GM12878 (cell line): ENCODE data around the gene ZFYVE21. TPM values are rescaled to one million over a fixed set of nuclear protein-coding genes. Genes with fewer than 3 reads are reported as not detected.

Source experiments
- ATAC-seq: fragments of 200-7000 bp; cut with Tn5 transposase; 3 replicates; pipeline ENCODE4 v1.9.1; 2020; ENCODE audit warnings: mild to moderate bottlenecking, moderate library complexity
- BruUV-seq: library from RNA; stranded (reverse); fragments of 400-500 nt; replicated peaks from 2 replicates; lab custom pipeline; 2021; lab: Mats Ljungman, UMichigan
- CTCF ChIA-PET: fragments of 300-600 bp; sonication (Branson Sonifier 250); formaldehyde crosslinking; extraction: SDS; loops from one replicate; lab custom pipeline; 2021; ENCODE audit warnings: inconsistent platforms; lab: Yijun Ruan, JAX
- POLR2A ChIA-PET: fragments of 350-600 bp; formaldehyde crosslinking; extraction: SDS; loops from one replicate; lab custom pipeline; 2021; ENCODE audit warnings: inconsistent platforms; lab: Charles Lee
- RAD21 ChIA-PET: fragments of 300-600 bp; sonication (Branson Sonifier 250); formaldehyde crosslinking; loops from one replicate; lab custom pipeline; 2023; ENCODE audit warnings: antibody characterized with exemption; ENCODE audit not compliant: unreplicated experiment; lab: Charles Lee
- SMC1A ChIA-PET: fragments of 300-600 bp; sonication (Branson Sonifier 250); formaldehyde crosslinking; loops from one replicate; lab custom pipeline; 2023; ENCODE audit not compliant: unreplicated experiment, uncharacterized antibody; lab: Charles Lee
- DNase-seq: peaks from one replicate; pipeline ENCODE4 v3.0.0-alpha.2; 2011; ENCODE audit warnings: low read depth, low spot score
- FAIRE-seq: peaks from 3 replicates; lab custom pipeline; 2011; peaks lifted over from hg19 to GRCh38; lab: Jason Lieb, UNC
- H2AFZ ChIP-seq: 2 replicates; pipeline ENCODE4 v1.6.0; 2011; ENCODE audit warnings: low read depth, low read length, control low read depth; ENCODE audit not compliant: control insufficient read depth
- H3K27ac ChIP-seq: 2 replicates; pipeline ENCODE4 v1.5.1; 2011; ENCODE audit warnings: control low read depth; ENCODE audit not compliant: control insufficient read depth, insufficient read depth
- H3K27me3 ChIP-seq, 2 experiments: replicated peaks in 1 of 2; 2 replicates each; pipeline versions ENCODE4 v1.6.0 to v1.6.1; 2011; ENCODE audit warnings: low read length in 1 of 2; ENCODE audit not compliant: control insufficient read depth in 2 of 2, insufficient read depth in 2 of 2
- H3K36me3 ChIP-seq, 2 experiments: 2 replicates each; pipeline ENCODE4 v1.5.1; 2011; ENCODE audit warnings: low read length in 1 of 2; ENCODE audit not compliant: control insufficient read depth in 2 of 2, insufficient read depth in 2 of 2
- H3K4me1 ChIP-seq: 2 replicates; pipeline ENCODE4 v1.6.1; 2011; ENCODE audit warnings: mild to moderate bottlenecking, low read length, moderate library complexity, mixed read lengths; ENCODE audit not compliant: control insufficient read depth, insufficient read depth
- H3K4me2 ChIP-seq: 2 replicates; pipeline ENCODE4 v1.6.0; 2011; ENCODE audit warnings: control low read depth; ENCODE audit not compliant: control insufficient read depth, insufficient read depth
- H3K4me3 ChIP-seq: fragments of 200-600 bp; sonication (generic); 2 replicates; pipeline ENCODE4 v1.5.1; 2016
- H3K79me2 ChIP-seq: 2 replicates; pipeline ENCODE4 v1.6.0; 2011; ENCODE audit warnings: low read length; ENCODE audit not compliant: control insufficient read depth, insufficient read depth
- H3K9ac ChIP-seq: 2 replicates; pipeline ENCODE4 v1.8.0; 2011; ENCODE audit warnings: low read length, control low read depth, mixed read lengths; ENCODE audit not compliant: control insufficient read depth, insufficient read depth
- H3K9me3 ChIP-seq: replicated peaks from 3 replicates; pipeline ENCODE4 v1.5.1; 2011; ENCODE audit warnings: mild to moderate bottlenecking, low read length; ENCODE audit not compliant: control insufficient read depth, insufficient read depth
- H4K20me1 ChIP-seq: 2 replicates; pipeline ENCODE4 v1.6.0; 2011; ENCODE audit not compliant: control insufficient read depth, insufficient read depth
- CBFB ChIP-seq: IDR thresholded peaks from 2 replicates; pipeline ENCODE4 v1.6.1; 2016; ENCODE audit warnings: antibody characterized with exemption, low read depth
- CEBPB ChIP-seq, 2 experiments: fragments of 150-350 bp in 1 of 2; IDR thresholded peaks; 2 replicates each; pipeline ENCODE4 v1.6.1; 2012 to 2014; ENCODE audit warnings: low read depth in 2 of 2, low read length in 2 of 2, borderline replicate concordance in 1 of 2, inconsistent platforms in 1 of 2
- CREB1 ChIP-seq: IDR thresholded peaks from 2 replicates; pipeline ENCODE4 v1.6.1; 2012; ENCODE audit warnings: low read depth, mild to moderate bottlenecking, inconsistent platforms
- MEF2A ChIP-seq: IDR thresholded peaks from 2 replicates; pipeline ENCODE4 v1.6.1; 2011; ENCODE audit warnings: low read depth, mild to moderate bottlenecking, low read length, moderate library complexity; ENCODE audit not compliant: insufficient read depth
- RCOR1 ChIP-seq: conservative IDR thresholded peaks from 2 replicates; pipeline ENCODE4 v1.6.1; 2012; ENCODE audit warnings: low read depth, low read length, improper control_type of control experiment
- RUNX3 ChIP-seq: IDR thresholded peaks from 2 replicates; pipeline ENCODE4 v1.6.1; 2012; ENCODE audit warnings: low read length, inconsistent platforms
- WGBS: methylation state at CpG from one replicate; pipeline ENCODE4 v1.1.6; 2016; ENCODE audit warnings: low lambda C conversion rate; ENCODE audit not compliant: insufficient replicate concordance, insufficient coverage; ENCODE audit errors: missing lambda C conversion rate; 5-methylcytosine and 5-hydroxymethylcytosine counted together
- in situ Hi-C: fragments of 300-500 bp; cut with MboI; formaldehyde crosslinking; loops from 9 replicates; pipeline ENCODE4 v1.14.3; 2018; ENCODE audit warnings: mixed read lengths
- intact Hi-C: fragments of 100-400 bp; cut with micrococcal nuclease; formaldehyde crosslinking; loops from one replicate; pipeline ENCODE4 v1.14.2; 2022; ENCODE audit not compliant: unreplicated experiment
- polyA plus RNA-seq, 11 experiments: library from polyadenylated mRNA; depleted of rRNA in 4 of 11; unstranded in 6 of 11; stranded (reverse) in 5 of 11; fragments of >200 nt; fragmentation: Nextera tagmentation in 4 of 11; fragmentation: Illumina TruSeq in 1 of 11; extraction: Ambion mirVana in 4 of 11; extraction: Trizol in 1 of 11; gene quantifications; 1 replicate in 1 of 11; 2 replicates in 10 of 11; pipeline versions ENCODE4 v1.2.1 to v1.2.3, GENCODE V29; 2011 to 2016; ENCODE audit warnings: inconsistent platforms in 2 of 11, missing spikeins in 2 of 11, low read depth in 1 of 11
- total RNA-seq, 4 experiments: library from RNA; depleted of rRNA in 3 of 4; stranded (reverse); fragments of >200 nt in 3 of 4; fragmentation: Illumina TruSeq in 1 of 4; extraction: Trizol in 1 of 4; gene quantifications; 2 replicates each; pipeline versions ENCODE4 v1.2.1 to v1.2.3, GENCODE V29; 2013 to 2021
- TF ChIP-seq, protein P1 (sequence below): fragments of 450-650 bp; formaldehyde crosslinking; IDR thresholded peaks from 2 replicates; pipeline ENCODE4 v1.4.0; 2020; ENCODE audit warnings: mild to moderate bottlenecking, moderate library complexity

The ZFYVE21 gene
- total and polyA plus RNA-seq, 10 of the 15 experiments (the other 5 are each of a cell fraction or from before 2014, with no cell fraction given) = 0.79 to 21.7 (median 13.8) TPM

DNA sequence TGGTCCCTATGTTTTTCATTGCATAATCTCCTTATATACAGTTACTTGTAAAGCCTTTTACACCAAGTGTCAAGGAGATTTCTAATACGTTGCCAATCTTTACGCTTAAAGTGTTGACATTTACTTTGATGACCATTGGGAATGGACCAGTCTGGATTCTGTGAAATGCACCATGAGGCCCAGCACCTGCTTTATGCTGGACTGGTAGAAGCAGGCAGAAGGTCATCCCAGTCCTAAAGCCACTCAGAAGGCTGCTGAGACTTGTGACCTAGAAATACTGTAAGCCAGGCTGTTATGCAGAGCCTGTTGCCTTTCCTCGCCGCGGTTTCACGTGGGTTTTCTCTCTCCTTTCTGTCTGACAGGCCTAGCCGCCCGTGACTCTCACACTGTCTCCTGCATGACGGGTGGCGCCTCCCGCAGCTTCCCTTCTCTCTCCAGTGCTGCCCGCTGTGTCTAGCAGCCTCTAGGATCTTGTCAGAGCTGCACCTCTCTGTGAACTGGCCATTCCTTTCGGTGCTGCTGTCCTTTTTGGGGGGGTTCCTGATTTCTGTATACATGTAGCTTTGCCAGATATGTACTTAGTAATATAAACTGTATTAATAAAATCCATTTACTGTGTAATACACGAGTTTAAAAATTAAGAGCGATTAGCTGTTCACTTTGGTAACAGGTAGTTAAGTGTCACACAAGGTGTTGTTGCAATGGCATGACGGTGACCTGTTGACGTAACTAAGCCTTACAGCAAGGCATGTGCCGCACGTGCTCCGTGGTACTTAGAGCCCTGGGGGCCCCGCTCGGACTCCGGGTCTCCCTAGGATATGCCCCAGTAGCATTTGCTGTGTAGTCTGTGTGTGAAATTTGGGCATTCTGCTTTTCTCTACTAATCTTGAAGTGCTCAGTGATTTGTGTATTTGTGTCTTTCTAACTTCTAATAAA, 30.1 kb upstream of the ZFYVE21 start (continued):
- TF ChIP-seq CEBPB (IDR thresholded peaks at IDR 0.05; ENCODE audit: borderline replicate concordance in 1 of 2, low read depth in 2 of 2, low read length in 2 of 2) = no peak
- TF ChIP-seq, protein P1, sequence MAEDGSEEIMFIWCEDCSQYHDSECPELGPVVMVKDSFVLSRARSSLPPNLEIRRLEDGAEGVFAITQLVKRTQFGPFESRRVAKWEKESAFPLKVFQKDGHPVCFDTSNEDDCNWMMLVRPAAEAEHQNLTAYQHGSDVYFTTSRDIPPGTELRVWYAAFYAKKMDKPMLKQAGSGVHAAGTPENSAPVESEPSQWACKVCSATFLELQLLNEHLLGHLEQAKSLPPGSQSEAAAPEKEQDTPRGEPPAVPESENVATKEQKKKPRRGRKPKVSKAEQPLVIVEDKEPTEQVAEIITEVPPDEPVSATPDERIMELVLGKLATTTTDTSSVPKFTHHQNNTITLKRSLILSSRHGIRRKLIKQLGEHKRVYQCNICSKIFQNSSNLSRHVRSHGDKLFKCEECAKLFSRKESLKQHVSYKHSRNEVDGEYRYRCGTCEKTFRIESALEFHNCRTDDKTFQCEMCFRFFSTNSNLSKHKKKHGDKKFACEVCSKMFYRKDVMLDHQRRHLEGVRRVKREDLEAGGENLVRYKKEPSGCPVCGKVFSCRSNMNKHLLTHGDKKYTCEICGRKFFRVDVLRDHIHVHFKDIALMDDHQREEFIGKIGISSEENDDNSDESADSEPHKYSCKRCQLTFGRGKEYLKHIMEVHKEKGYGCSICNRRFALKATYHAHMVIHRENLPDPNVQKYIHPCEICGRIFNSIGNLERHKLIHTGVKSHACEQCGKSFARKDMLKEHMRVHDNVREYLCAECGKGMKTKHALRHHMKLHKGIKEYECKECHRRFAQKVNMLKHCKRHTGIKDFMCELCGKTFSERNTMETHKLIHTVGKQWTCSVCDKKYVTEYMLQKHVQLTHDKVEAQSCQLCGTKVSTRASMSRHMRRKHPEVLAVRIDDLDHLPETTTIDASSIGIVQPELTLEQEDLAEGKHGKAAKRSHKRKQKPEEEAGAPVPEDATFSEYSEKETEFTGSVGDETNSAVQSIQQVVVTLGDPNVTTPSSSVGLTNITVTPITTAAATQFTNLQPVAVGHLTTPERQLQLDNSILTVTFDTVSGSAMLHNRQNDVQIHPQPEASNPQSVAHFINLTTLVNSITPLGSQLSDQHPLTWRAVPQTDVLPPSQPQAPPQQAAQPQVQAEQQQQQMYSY (CRISPR knock-in tag) = no peak
- TF ChIP-seq, all 136 proteins: peak for 0

DNA sequence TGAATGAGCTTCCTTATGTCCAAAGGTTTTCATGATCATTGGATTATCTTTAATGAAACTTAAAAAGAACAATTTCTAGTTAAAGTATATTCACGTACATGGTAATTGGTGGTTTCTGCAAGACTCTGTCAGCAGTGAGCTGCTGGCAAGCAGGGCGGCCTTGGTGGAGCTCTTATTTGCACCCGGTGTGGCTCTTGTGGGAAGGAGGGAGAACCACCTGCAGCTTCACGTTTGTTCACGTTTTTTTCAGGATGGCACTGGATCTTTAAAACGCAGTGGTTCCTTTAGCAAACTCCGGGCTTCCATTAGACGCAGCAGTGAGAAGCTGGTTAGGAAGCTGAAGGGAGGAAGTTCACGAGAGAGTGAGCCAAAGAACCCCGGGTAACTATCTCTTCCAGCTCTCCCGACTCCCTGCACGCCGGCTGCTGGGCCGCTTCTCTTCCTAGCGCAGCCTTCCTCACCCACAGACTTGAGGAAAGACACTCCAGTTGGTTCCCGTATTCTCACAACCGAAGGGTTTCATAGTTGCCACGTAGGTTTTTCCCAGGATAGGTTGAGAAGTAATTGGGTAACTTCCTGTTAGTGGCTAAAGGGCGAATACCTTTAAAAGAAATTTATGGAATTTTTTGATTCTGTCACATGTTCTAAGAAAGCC, 28.7 kb upstream of the ZFYVE21 start:
- peaks cover 11 to 41% of the 10 kb centered on the region in 2 experiments for H3K36me3 ChIP-seq
- in situ Hi-C loops = no loop called here
- POLR2A ChIA-PET = no interaction called here

More for the DNA sequence above, 28.7 kb upstream of the ZFYVE21 start:
- TF ChIP-seq RUNX3 (no peak), CEBPB (IDR thresholded peaks at IDR 0.05; ENCODE audit: borderline replicate concordance in 1 of 2, low read depth in 2 of 2, low read length in 2 of 2) (no peak), CREB1 (no peak), CBFB (no peak), MEF2A (no peak), RCOR1 (no peak)
- intact Hi-C loops = no loop called here
- Histone ChIP-seq H3K27me3 (no peaks in the 10 kb centered on the region), H3K4me2 (no peak overlapping the region), H3K4me1 (peaks cover 34% of the 10 kb centered on the region), H3K9ac (no peak overlapping the region), H3K27ac (no peak overlapping the region), H3K4me3 (no peak overlapping the region), H3K9me3 (no peaks in the 10 kb centered on the region), H4K20me1 (no peaks in the 10 kb centered on the region), H2AFZ (no peak overlapping the region), H3K79me2 (peaks cover 11% of the 10 kb centered on the region)
- BruUV-seq = no TSS peak
- ChIA-PET RAD21 (interaction anchor here (0.9 to 2.0 kb wide), 2 partner anchors 7 to 29 kb away, joined by 3 to 7 read pairs; partner anchors contain the start of genes XRCC3 and ZFYVE21), SMC1A (no interaction called here), CTCF (interaction anchor here (1.0 to 1.4 kb wide), 2 partner anchors 9 to 291 kb away, joined by 3 to 5 read pairs; no protein-coding TSS in a partner anchor)
- FAIRE-seq = no peak
- ATAC-seq = no peak
- no peak for DNase-seq
- WGBS = 96% methylated on average over 19 of the region's 19 CpGs
